Stomach (tissue), 9 donors: ENCODE measurements around the gene VAPB. TPM values are rescaled to one million over a fixed set of nuclear protein-coding genes. Genes with fewer than 3 reads are reported as not detected.

Experiments used
- DNase-seq, 2 donors: peaks; one replicate each; pipeline versions ENCODE4 v3.0.0 to v3.0.0-alpha.2; 2013 to 2019
- H3K27ac ChIP-seq, 5 donors: fragments of 200-600 bp in 4 of 5; sonication (generic) in 4 of 5; one replicate each; pipeline ENCODE4 v1.5.1; 2013 to 2019; ENCODE audit warnings: mild to moderate bottlenecking in 1 of 5, moderate library complexity in 1 of 5
- H3K27me3 ChIP-seq, 3 donors: fragments of 200-600 bp; sonication (generic); one replicate each; pipeline ENCODE4 v1.5.1; 2017 to 2019; ENCODE audit warnings: mixed run types in 1 of 3
- H3K36me3 ChIP-seq, 4 donors: fragments of 200-600 bp; sonication (generic); 1 replicate in 3 of 4; 2 replicates in 1 of 4; pipeline ENCODE4 v1.5.1; 2016 to 2019
- H3K4me1 ChIP-seq, 4 donors: fragments of 200-600 bp; sonication (generic); one replicate each; pipeline ENCODE4 v1.5.1; 2016 to 2019
- H3K4me3 ChIP-seq, 4 donors: fragments of 200-600 bp; sonication (generic) in 3 of 4; one replicate each; pipeline ENCODE4 v1.5.1; 2016 to 2019; ENCODE audit warnings: mild to moderate bottlenecking in 1 of 4
- H3K9me3 ChIP-seq, 4 donors: fragments of 200-600 bp; sonication (generic); one replicate each; pipeline ENCODE4 v1.5.1; 2016 to 2019
- EP300 ChIP-seq: sonication (generic); formaldehyde crosslinking; IDR thresholded peaks from one replicate; pipeline ENCODE4 v1.6.1; 2017; ENCODE audit warnings: antibody characterized with exemption
- POLR2A ChIP-seq, 4 donors: fragments of 450-650 bp; IDR thresholded peaks; one replicate each; pipeline ENCODE4 v1.6.1; 2016; ENCODE audit warnings: antibody characterized with exemption in 4 of 4, control low read depth in 2 of 4, mild to moderate bottlenecking in 1 of 4, moderate library complexity in 1 of 4
- POLR2AphosphoS5 ChIP-seq, 3 donors: sonication (generic); formaldehyde crosslinking; IDR thresholded peaks; one replicate each; pipeline ENCODE4 v1.6.1; 2016; ENCODE audit warnings: antibody characterized with exemption in 3 of 3
- WGBS, 5 donors: extraction: QIAGEN DNeasy Blood & Tissue Kit in 3 of 5; methylation state at CpG; one replicate each; pipeline versions ENCODE4 v1.1.5 to v1.1.7; 2013 to 2018; 5-methylcytosine and 5-hydroxymethylcytosine counted together
- intact Hi-C: fragments of 100-400 bp; cut with DNase I; formaldehyde crosslinking; loops from one replicate; pipeline ENCODE4 v1.15.1; 2023; ENCODE audit warnings: low total_unique reads
- polyA plus RNA-seq, 3 donors: library from polyadenylated mRNA; stranded (reverse); fragments of 200-250 nt; gene quantifications; one replicate each; pipeline ENCODE4 v1.2.3, GENCODE V29; 2013
- total RNA-seq, 5 donors: library from RNA; depleted of rRNA; stranded (reverse); fragments of >200 nt; gene quantifications; one replicate each; pipeline versions ENCODE4 v1.1.0 to v1.2.3, GENCODE V29; 2014 to 2016
- TF ChIP-seq, protein P1 (sequence below), 7 experiments: fragments of 450-650 bp in 4 of 7; fragments of 200-600 bp in 3 of 7; sonication (generic) in 3 of 7; IDR thresholded peaks; one replicate each; pipeline ENCODE4 v1.5.1; 2016 to 2019; ENCODE audit warnings: antibody characterized with exemption in 7 of 7, control low read depth in 2 of 7, mild to moderate bottlenecking in 1 of 7
- donor health status: healthy with polysubstance abuse.
- donor health status: Bipolar disorder and iron deficiency.
- donor health status: healthy.

The VAPB gene
- total and polyA plus RNA-seq, 8 donors: 7.6 to 40.6 (median 18.2) TPM

- H3K27me3 ChIP-seq: no peaks in the 10 kb centered on the region
- H3K36me3 ChIP-seq: peaks cover 12 to 71% (median 67%) of the 10 kb centered on the region in 4 donors
- no peak overlapping the region for H3K4me3 ChIP-seq
- H3K9me3 ChIP-seq: no peaks in the 10 kb centered on the region
- TF ChIP-seq EP300: no peak
- TF ChIP-seq, protein P1, sequence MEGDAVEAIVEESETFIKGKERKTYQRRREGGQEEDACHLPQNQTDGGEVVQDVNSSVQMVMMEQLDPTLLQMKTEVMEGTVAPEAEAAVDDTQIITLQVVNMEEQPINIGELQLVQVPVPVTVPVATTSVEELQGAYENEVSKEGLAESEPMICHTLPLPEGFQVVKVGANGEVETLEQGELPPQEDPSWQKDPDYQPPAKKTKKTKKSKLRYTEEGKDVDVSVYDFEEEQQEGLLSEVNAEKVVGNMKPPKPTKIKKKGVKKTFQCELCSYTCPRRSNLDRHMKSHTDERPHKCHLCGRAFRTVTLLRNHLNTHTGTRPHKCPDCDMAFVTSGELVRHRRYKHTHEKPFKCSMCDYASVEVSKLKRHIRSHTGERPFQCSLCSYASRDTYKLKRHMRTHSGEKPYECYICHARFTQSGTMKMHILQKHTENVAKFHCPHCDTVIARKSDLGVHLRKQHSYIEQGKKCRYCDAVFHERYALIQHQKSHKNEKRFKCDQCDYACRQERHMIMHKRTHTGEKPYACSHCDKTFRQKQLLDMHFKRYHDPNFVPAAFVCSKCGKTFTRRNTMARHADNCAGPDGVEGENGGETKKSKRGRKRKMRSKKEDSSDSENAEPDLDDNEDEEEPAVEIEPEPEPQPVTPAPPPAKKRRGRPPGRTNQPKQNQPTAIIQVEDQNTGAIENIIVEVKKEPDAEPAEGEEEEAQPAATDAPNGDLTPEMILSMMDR (IDR thresholded peaks at IDR 0.05): no peak
- WGBS, 5 donors: 89 to 97% (median 92%) methylated on average over 5 of the region's 5 CpGs
- intact Hi-C loops: loop anchor here (10.0 kb wide), 1 partner anchor 210 kb away; no protein-coding TSS in a partner anchor
- DNase-seq: no peak
- no peaks in the 10 kb centered on the region for H3K4me1 ChIP-seq
- no peak overlapping the region for H3K27ac ChIP-seq
These were observed 55.8 kb downstream of the VAPB start for GRCh38 chr20:58444746-58445255.

GRCh38 chr20:58446264-58446959 lies 57.4 kb downstream of the VAPB start:
- no peaks in the 10 kb centered on the region for H3K27me3 ChIP-seq
- H3K27ac ChIP-seq: no peak overlapping the region
- WGBS, 5 donors: 81 to 92% (median 84%) methylated on average over 6 of the region's 6 CpGs
- intact Hi-C loops: loop anchor here (10.0 kb wide), 1 partner anchor 212 kb away; no protein-coding TSS in a partner anchor
- TF ChIP-seq EP300 (no peak), POLR2AphosphoS5 (IDR thresholded peaks at IDR 0.05) (no peak), POLR2A (IDR thresholded peaks at IDR 0.05) (no peak)
- TF ChIP-seq, protein P1 (IDR thresholded peaks at IDR 0.05): no peak
- no peaks in the 10 kb centered on the region for H3K4me1 ChIP-seq
- H3K4me3 ChIP-seq: no peak overlapping the region
- DNase-seq: no peak
- peaks cover 12 to 70% (median 62%) of the 10 kb centered on the region in 4 donors for H3K36me3 ChIP-seq
- H3K9me3 ChIP-seq: no peaks in the 10 kb centered on the region

DNA sequence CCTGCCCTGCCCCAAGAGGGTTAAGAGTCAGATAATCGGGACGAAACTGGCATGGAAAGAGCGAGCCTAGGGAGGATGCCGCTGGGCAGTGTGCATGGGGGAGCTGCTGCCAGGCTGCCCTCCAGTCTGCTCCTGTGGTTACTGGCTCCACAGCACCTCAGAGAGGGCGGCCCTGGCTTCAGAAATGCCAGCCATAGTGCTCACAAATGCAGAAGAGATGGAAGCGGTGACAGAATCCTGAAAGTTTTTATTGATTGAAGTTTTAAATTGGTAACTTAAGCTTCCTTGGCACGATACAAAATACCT lies 57.9 kb downstream of the VAPB start:
- no peaks in the 10 kb centered on the region for H3K27me3 ChIP-seq
- no peak for TF ChIP-seq POLR2AphosphoS5 (IDR thresholded peaks at IDR 0.05)
- TF ChIP-seq, protein P1 (IDR thresholded peaks at IDR 0.05): no peak
- TF ChIP-seq POLR2A (IDR thresholded peaks at IDR 0.05): no peak
- TF ChIP-seq EP300: no peak
- no peak overlapping the region for H3K27ac ChIP-seq
- WGBS, 5 donors: 84 to 91% (median 86%) methylated on average over 7 of the region's 7 CpGs
- peaks cover 12 to 71% (median 59%) of the 10 kb centered on the region in 4 donors for H3K36me3 ChIP-seq
- no peak overlapping the region for H3K4me3 ChIP-seq
- DNase-seq: no peak
- intact Hi-C loops: loop anchor here (10.0 kb wide), 1 partner anchor 212 kb away; no protein-coding TSS in a partner anchor
- no peaks in the 10 kb centered on the region for H3K4me1 ChIP-seq
- H3K9me3 ChIP-seq: no peaks in the 10 kb centered on the region

DNA sequence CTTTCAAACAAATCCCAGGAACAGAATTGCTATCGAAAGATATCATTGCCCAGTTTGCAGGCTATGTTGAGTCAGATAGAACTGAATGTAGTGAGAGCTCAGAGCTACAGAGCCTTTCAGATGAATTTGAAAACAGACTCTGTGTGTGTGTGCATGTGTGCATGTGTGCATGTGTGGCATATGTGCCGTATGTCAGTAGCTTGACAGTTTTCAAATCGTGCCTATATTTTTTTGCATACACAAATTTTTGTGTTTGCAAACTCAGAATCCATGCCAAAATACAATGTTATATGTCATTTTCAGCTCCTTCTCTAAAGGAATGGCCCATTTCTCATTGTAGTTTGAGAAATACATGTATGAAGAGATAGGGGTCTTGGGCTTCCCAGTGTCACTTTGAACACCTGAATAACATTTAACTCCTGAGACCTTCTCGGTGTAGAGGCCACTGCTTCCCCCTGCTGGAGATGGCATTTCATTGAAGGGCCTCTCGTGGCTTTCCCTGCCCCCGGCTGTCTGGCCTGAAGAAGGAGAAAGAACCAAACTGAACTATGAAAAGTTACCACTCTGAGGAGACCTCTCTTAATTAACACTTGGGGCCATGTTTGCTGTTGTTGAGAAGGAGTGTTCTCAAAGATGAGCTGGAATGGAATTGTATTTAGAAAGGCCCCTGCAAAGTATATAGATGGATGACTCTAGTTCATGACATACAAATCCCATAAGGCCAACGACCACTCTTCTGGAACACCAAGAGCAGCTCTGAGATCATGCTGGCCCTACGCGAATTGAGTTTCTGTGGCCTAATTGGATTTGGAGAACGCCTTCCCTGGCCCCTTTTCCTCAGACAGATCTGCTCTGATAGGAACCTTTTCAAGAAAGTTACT lies 58.7 kb downstream of the VAPB start:
- Histone ChIP-seq H3K36me3 (peaks cover 12 to 66% (median 52%) of the 10 kb centered on the region in 4 donors), H3K4me3 (no peak overlapping the region), H3K9me3 (no peaks in the 10 kb centered on the region), H3K27me3 (no peaks in the 10 kb centered on the region), H3K27ac (no peak overlapping the region), H3K4me1 (no peaks in the 10 kb centered on the region)
- no peak for TF ChIP-seq POLR2AphosphoS5 (IDR thresholded peaks at IDR 0.05)
- TF ChIP-seq, protein P1 (IDR thresholded peaks at IDR 0.05): peak in 5 of 7 experiments; percentile 25 to 54 (median 45)
- peak; percentile 52 to 73 for DNase-seq
- intact Hi-C loops: loop anchor here (10.0 kb wide), 1 partner anchor 213 kb away; no protein-coding TSS in a partner anchor
- 65 to 71% (median 68%) methylated on average over 10 of the region's 10 CpGs for WGBS, 5 donors
